Skeletal muscle satellite cell (primary cell): ENCODE results near the gene POLR2E.
A peak's percentile ranks its signal among the peaks of the same experiment; 100 is the strongest.

Experiments
- H3K27me3 ChIP-seq: 2 replicates; pipeline ENCODE4 v1.7.0; 2013; ENCODE audit warnings: low read length; ENCODE audit not compliant: control insufficient read depth, insufficient read depth
- H3K36me3 ChIP-seq: 2 replicates; pipeline ENCODE4 v1.7.0; 2013; ENCODE audit warnings: mild to moderate bottlenecking, control low read depth, low read length; ENCODE audit not compliant: insufficient read depth
- H3K4me1 ChIP-seq: 2 replicates; pipeline ENCODE4 v1.7.0; 2013; ENCODE audit warnings: low read length; ENCODE audit not compliant: control insufficient read depth, insufficient read depth
- H3K4me2 ChIP-seq: 2 replicates; pipeline ENCODE4 v1.7.0; 2013; ENCODE audit warnings: mild to moderate bottlenecking, low read length
- H3K4me3 ChIP-seq: 2 replicates; pipeline ENCODE4 v1.7.0; 2013; ENCODE audit warnings: low read length
- H3K9ac ChIP-seq: 2 replicates; pipeline ENCODE4 v1.7.0; 2013; ENCODE audit warnings: mild to moderate bottlenecking, low read depth, low read length, moderate library complexity
- H3K9me3 ChIP-seq: replicated peaks from 2 replicates; pipeline ENCODE4 v1.7.0; 2013; ENCODE audit warnings: mild to moderate bottlenecking, control low read depth, low read length

The POLR2E gene

DNA sequence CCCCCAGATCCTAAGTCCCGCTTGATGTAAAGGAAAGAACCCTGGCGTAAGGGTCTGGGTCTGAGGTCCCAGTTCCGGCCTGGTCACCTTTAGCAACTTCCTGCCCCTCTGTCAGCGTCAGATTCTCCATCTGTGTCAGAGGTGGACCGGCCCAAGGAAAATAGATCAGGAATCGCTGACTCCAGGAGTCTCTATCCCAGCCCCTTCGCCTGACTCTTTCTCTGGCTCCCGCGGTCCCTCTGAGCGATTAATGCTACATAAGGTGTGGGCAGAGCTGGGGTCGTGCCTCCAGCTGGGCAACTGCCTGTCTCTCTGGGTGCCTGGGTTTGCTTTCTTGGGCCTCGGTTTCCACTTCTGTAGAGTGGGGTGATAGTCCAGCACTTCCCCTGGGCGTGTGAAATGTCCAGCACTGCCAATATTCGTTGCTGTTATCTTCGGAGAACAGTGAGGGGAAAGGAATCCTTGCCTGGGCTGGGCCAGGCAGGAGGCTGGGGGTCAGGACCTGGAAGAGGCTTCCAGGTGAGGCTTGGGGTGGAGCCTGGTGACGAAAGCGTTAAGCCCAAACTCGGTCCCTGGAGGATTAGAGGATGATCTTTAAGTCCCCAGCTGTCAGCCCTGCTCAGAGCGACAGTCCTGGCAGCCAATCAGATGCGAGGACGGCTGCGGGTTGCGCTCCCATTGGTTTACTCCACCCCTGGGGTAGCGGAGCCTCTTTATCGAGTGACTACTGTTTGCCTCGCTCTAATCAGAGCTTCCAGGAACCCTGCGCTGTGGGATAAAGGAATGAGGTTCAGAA is 54.5 kb downstream of the POLR2E start:
- Histone ChIP-seq H3K9me3 (no peaks in the 10 kb centered on the region), H3K36me3 (peaks cover 30% of the 10 kb centered on the region)

DNA sequence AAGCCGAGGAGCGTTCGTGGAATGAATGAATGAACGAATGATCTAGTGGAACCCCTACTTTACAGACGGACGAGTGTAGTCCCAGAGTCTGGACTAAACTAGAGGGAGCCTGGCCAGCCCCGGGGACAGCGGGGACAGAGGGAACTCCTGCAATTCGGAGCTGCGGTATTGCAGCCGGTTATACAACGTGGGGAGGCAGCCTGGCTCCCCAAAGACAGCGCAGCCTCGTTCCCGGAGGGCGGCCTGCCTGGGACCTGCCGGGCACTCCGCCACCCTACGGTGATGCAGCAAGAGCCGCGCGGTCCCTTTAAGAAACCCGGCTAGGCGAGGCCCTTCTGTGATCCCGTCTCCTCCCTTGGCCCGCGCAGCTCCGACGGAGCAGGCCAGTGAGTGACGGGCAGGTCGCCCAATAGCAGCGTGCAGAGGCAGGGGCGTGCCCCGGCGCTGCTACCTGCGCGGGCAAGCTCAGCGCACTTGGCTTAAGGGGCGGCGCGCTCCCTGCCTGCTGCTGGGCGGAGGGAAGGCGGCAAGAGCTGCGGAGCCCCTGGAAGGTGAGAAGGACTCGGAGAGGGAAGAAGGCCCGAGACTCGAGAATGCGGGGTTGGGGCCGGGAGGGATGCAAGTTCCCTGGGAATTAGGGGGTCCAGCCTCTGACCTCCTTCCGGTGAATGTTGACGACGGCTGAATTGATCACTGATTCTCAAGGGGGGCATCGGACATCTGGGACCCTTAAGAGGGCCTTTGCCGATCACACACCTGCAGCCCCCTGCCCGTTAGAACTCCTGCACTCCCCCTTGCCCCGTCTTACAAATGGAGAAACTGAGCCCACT is 55.3 kb downstream of the POLR2E start, which contains the start of gene ABCA7:
TSS of gene ABCA7 (plus strand) at position 462 of the 830 bp plus-strand sequence. CDS start 1,255 bp downstream, outside the sequence.
- peak within 1 kb of the TSS; percentile 92 for H3K4me2 ChIP-seq
- H3K9ac ChIP-seq, result peak within 1 kb of the TSS; percentile 31
- no peaks in the 10 kb centered on the region for H3K27me3 ChIP-seq
- H3K36me3 ChIP-seq, result peaks cover 37% of the 10 kb centered on the region
- H3K4me1 ChIP-seq, result peaks cover 50% of the 10 kb centered on the region
- no peaks in the 10 kb centered on the region for H3K9me3 ChIP-seq
- peak within 1 kb of the TSS; percentile 69 for H3K4me3 ChIP-seq

More for the DNA sequence above, 54.5 kb downstream of the POLR2E start:
- Histone ChIP-seq H3K4me3 (peak overlapping the region; percentile 69), H3K4me2 (peak overlapping the region; percentile 92), H3K4me1 (peaks cover 50% of the 10 kb centered on the region), H3K9ac (peak overlapping the region; percentile 31), H3K27me3 (no peaks in the 10 kb centered on the region)

DNA sequence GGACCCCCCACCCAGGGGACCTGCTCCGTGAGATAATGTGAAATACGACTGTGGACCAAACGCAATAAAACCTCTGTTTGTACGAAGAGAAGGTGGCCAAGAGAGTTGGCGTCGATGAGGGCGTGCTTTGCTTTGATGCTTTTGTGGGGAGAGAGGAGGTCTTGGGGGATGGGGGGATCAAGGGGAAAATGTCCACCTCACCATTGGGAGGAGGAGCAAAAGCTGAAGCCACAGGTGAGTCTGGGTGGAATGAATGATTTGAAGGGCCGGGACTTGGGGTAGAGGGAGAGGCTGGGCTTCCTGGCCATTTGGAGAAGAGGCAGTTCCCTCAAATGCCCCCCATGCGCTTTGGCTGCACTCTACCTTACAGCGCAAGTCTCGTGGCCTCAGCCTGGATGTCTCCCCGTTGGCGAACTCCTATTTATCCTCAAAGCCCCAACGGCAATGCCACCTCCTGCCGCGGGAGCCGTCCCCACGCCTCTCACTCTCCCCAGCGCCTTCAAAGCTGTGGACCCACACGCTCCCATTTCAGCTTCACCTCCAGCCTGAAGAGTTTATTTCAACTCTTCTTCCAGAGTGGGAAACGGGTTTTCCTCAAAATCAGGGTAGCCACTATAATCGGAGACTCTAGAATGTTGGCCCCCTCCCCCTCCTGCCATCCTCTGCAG is 56.1 kb downstream of the POLR2E start:
- H3K4me3 ChIP-seq, result peak overlapping the region; percentile 43
- peaks cover 50% of the 10 kb centered on the region for H3K4me1 ChIP-seq
- H3K9ac ChIP-seq, result peak overlapping the region; percentile 7
- H3K36me3 ChIP-seq, result peaks cover 37% of the 10 kb centered on the region
- H3K4me2 ChIP-seq, result peak overlapping the region; percentile 92
- H3K27me3 ChIP-seq, result no peaks in the 10 kb centered on the region
- no peaks in the 10 kb centered on the region for H3K9me3 ChIP-seq

- Histone ChIP-seq H3K4me2 (peak overlapping the region; percentile 18), H3K27me3 (no peaks in the 10 kb centered on the region), H3K4me3 (no peak overlapping the region), H3K9me3 (no peaks in the 10 kb centered on the region), H3K36me3 (peaks cover 46% of the 10 kb centered on the region), H3K9ac (peak overlapping the region; percentile 36), H3K4me1 (peaks cover 43% of the 10 kb centered on the region)
Measured at GRCh38 chr19:1037621-1038064, 57.5 kb downstream of the POLR2E start.
